CD4-positive, alpha-beta memory T cell (primary cell): ENCODE data around the gene OSBP2. TPM values are rescaled to one million over a fixed set of nuclear protein-coding genes. Genes with fewer than 3 reads are reported as not detected.

Experiments
- CTCF ChIA-PET: fragments of 350-600 bp; sonication (Branson Sonifier 250); formaldehyde crosslinking; loops from one replicate; lab custom pipeline; 2021; ENCODE audit warnings: inconsistent platforms; ENCODE audit not compliant: partially characterized antibody; lab: Charles Lee
- POLR2A ChIA-PET: fragments of 350-600 bp; sonication (Branson Sonifier 250); formaldehyde crosslinking; loops from one replicate; lab custom pipeline; 2021; ENCODE audit not compliant: partially characterized antibody; lab: Charles Lee
- DNase-seq, 5 donors: peaks; one replicate each; pipeline versions ENCODE4 v3.0.0 to v3.0.0-alpha.2; 2020 to 2022; ENCODE audit warnings: mixed read lengths in 1 of 5
- H3K27ac ChIP-seq: one replicate; pipeline ENCODE4 v1.7.0; 2013; ENCODE audit warnings: low read depth, low read length
- H3K27me3 ChIP-seq: 2 replicates; pipeline ENCODE4 v1.7.0; 2013; ENCODE audit warnings: mild to moderate bottlenecking, low read length, moderate library complexity; ENCODE audit not compliant: insufficient read depth
- H3K36me3 ChIP-seq: 2 replicates; pipeline ENCODE4 v1.7.0; 2013; ENCODE audit warnings: mild to moderate bottlenecking, low read length, moderate library complexity; ENCODE audit not compliant: insufficient read depth
- H3K4me1 ChIP-seq: 2 replicates; pipeline ENCODE4 v1.7.0; 2013; ENCODE audit warnings: mild to moderate bottlenecking, low read length, moderate library complexity; ENCODE audit not compliant: insufficient read depth
- H3K4me3 ChIP-seq, 2 donors: one replicate each; pipeline ENCODE4 v1.7.0; 2013; ENCODE audit warnings: low read length in 2 of 2, mild to moderate bottlenecking in 1 of 2
- H3K9me3 ChIP-seq, 2 donors: one replicate each; pipeline ENCODE4 v1.7.0; 2013; ENCODE audit warnings: low read length in 2 of 2, control low read depth in 1 of 2; ENCODE audit not compliant: control insufficient read depth in 1 of 2
- H3K27ac Mint-ChIP-seq, 7 donors: one replicate each; pipeline ENCODE4 v1.8.0; 2020 to 2021; ENCODE audit warnings: mixed read lengths in 7 of 7, mild to moderate bottlenecking in 6 of 7, inconsistent platforms in 3 of 7, moderate library complexity in 3 of 7
- H3K27me3 Mint-ChIP-seq, 2 donors: one replicate each; pipeline ENCODE4 v1.8.0; 2020 to 2021; ENCODE audit warnings: mixed read lengths in 2 of 2
- H3K36me3 Mint-ChIP-seq, 2 donors: one replicate each; pipeline ENCODE4 v1.8.0; 2020 to 2021; ENCODE audit warnings: mixed read lengths in 2 of 2, inconsistent platforms in 1 of 2, mild to moderate bottlenecking in 1 of 2
- H3K4me1 Mint-ChIP-seq, 4 donors: one replicate each; pipeline ENCODE4 v1.8.0; 2020 to 2021; ENCODE audit warnings: mixed read lengths in 4 of 4, mild to moderate bottlenecking in 1 of 4
- H3K4me3 Mint-ChIP-seq, 8 donors: one replicate each; pipeline ENCODE4 v1.8.0; 2020 to 2021; ENCODE audit warnings: mixed read lengths in 8 of 8, mild to moderate bottlenecking in 7 of 8, moderate library complexity in 6 of 8, inconsistent platforms in 3 of 8
- H3K9me3 Mint-ChIP-seq, 8 donors: one replicate each; pipeline ENCODE4 v1.8.0; 2020 to 2021; ENCODE audit warnings: mixed read lengths in 8 of 8, mild to moderate bottlenecking in 5 of 8, inconsistent platforms in 3 of 8, moderate library complexity in 1 of 8
- intact Hi-C: fragments of 100-400 bp; cut with micrococcal nuclease; formaldehyde crosslinking; loops from one replicate; pipeline ENCODE4 v1.15.1; 2023
- polyA plus RNA-seq, 2 donors: library from polyadenylated mRNA; unstranded; fragments of 300-500 nt; fragmentation: Illumina TruSeq; gene quantifications; one replicate each; pipeline ENCODE4 v1.2.3, GENCODE V29; 2021
- total RNA-seq, 2 experiments: library from RNA; stranded (reverse); gene quantifications; one replicate each; pipeline ENCODE4 v1.2.3, GENCODE V29; 2021

OSBP2 gene
- total and polyA plus RNA-seq, 4 experiments from 2014 or later, result 0.39 to 1.3 (median 0.74) TPM

DNA sequence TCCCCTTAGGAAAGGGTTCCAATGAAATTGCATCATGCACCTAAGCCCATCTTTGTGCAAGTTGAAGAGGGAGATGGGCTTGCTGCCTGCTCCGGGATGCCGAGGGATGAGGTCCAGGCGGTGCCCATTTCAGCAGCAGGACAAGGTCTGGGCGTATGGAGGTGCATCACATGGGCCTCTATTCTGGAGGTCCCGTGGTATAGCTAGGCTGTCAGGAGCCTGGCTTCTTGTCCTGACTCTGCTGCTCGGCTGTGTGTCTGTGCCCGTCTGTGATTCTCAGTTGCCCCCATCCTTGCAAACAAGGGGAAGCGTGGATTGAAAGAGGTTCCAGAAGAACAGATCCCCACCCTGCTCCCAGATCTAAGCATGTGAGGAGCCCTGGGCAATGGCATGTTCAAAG lies 130.0 kb downstream of the OSBP2 start:
- Mint-ChIP-seq H3K4me3 (no peak overlapping the region), H3K4me1 (peaks cover 1 to 16% (median 5%) of the 10 kb centered on the region in 4 donors), H3K27ac (no peak overlapping the region), H3K9me3 (no peaks in the 10 kb centered on the region), H3K27me3 (peaks cover 33 to 41% of the 10 kb centered on the region in 2 donors), H3K36me3 (no peaks in the 10 kb centered on the region)
- H3K36me3 ChIP-seq, result no peaks in the 10 kb centered on the region
- ChIA-PET CTCF (no interaction called here), POLR2A (no interaction called here)
- peaks cover 9% of the 10 kb centered on the region for H3K4me1 ChIP-seq
- intact Hi-C loops, result no loop called here
- H3K9me3 ChIP-seq, result no peaks in the 10 kb centered on the region
- H3K27me3 ChIP-seq, result peaks cover 11% of the 10 kb centered on the region
- no peak overlapping the region for H3K27ac ChIP-seq
- DNase-seq, result no peak
- H3K4me3 ChIP-seq, result no peak overlapping the region

DNA sequence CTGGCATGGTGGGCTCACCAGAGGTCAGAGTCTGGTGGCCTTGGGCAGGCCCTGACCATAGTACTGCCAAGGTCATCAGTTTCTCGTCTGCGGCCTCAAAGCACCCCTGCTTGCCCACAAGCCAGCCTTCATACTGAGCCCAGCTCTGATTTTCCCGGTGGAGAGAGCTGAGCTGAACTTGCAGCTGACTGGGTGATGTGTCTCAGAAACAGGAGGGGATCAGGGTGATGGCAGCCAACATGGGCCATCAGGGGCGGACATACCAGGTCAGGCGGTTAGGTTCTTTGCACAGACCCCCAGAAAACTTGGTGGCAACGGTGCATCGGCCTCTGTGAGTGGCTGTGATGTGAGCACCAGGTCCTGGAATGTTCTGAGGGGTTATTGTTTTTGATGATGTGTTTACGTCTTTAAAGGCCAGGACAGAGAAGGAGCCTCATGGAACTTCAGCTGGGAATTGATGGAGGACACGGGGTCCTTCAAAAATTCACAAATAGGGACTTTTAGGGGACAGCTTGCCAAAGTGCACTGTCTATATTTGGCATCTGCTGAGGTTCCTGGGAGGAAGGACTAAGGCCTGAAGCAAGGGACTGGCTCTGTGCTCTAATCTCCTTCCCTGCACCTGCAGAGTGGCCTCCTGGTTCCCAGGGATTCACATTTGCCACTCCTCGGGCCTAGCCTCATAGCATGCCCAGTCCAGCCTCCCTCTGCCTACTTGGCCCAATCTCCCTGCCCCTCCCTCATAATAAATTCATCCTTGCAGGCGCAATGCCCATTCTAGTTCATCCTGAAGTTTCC lies 131.2 kb downstream of the OSBP2 start:
- intact Hi-C loops, result no loop called here
- peaks cover 27 to 37% of the 10 kb centered on the region in 2 donors for H3K27me3 Mint-ChIP-seq

DNA sequence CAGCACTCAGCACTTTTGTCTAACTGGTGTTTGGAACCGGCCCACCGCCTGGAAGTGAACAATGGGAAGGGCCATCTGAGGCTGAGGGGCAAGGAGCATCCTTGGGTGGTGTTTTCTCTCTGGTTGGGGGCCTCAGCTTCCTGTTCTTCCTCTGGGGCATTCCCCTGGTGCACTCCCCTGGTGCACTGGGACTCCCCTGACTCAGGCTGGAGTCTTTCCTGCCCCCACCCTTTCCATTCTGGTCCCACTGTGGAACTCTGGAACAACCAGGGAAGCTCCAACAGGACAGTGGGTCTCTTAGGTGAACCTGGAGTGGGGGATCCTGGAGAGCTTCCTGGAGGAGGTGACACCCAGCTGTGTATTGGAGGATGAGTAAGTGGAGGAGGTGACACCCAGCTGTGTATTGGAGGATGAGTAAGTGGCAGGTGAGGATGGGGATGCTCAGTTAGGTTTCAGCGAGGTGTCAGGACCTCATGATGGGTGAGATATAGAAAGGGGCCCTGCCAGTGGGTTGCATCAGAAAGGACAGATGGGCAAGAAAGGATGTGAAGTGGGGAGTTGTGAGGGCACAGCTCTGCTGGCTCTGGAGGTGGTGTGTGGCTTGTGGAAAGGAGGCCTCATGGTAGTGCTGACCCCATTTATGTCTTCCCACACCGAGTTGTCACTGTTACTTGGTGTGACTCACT lies 132.1 kb downstream of the OSBP2 start:
- Histone ChIP-seq H3K4me3 (no peak overlapping the region), H3K27ac (no peak overlapping the region), H3K36me3 (no peaks in the 10 kb centered on the region), H3K9me3 (no peaks in the 10 kb centered on the region), H3K4me1 (peaks cover 9% of the 10 kb centered on the region), H3K27me3 (peaks cover 6% of the 10 kb centered on the region)
- Mint-ChIP-seq H3K9me3 (no peaks in the 10 kb centered on the region), H3K4me3 (no peak overlapping the region), H3K36me3 (no peaks in the 10 kb centered on the region), H3K4me1 (peaks cover 1 to 10% (median 5%) of the 10 kb centered on the region in 4 donors), H3K27ac (no peak overlapping the region), H3K27me3 (peaks cover 18 to 32% of the 10 kb centered on the region in 2 donors)
- DNase-seq, result no peak
- POLR2A ChIA-PET, result no interaction called here
- intact Hi-C loops, result no loop called here
- CTCF ChIA-PET, result no interaction called here

More for the DNA sequence above, 131.2 kb downstream of the OSBP2 start:
- peaks cover 11% of the 10 kb centered on the region for H3K27me3 ChIP-seq
- peaks cover 1 to 16% (median 5%) of the 10 kb centered on the region in 4 donors for H3K4me1 Mint-ChIP-seq
- no peaks in the 10 kb centered on the region for H3K36me3 Mint-ChIP-seq
- H3K4me3 ChIP-seq, result no peak overlapping the region
- H3K27ac Mint-ChIP-seq, result peak overlapping the region in 1 of 7 donors; percentile 2
- CTCF ChIA-PET, result no interaction called here
- POLR2A ChIA-PET, result no interaction called here
- H3K27ac ChIP-seq, result no peak overlapping the region
- H3K9me3 ChIP-seq, result no peaks in the 10 kb centered on the region
- H3K4me1 ChIP-seq, result peaks cover 9% of the 10 kb centered on the region
- no peak for DNase-seq
- H3K36me3 ChIP-seq, result no peaks in the 10 kb centered on the region
- H3K4me3 Mint-ChIP-seq, result no peak overlapping the region
- no peaks in the 10 kb centered on the region for H3K9me3 Mint-ChIP-seq

DNA sequence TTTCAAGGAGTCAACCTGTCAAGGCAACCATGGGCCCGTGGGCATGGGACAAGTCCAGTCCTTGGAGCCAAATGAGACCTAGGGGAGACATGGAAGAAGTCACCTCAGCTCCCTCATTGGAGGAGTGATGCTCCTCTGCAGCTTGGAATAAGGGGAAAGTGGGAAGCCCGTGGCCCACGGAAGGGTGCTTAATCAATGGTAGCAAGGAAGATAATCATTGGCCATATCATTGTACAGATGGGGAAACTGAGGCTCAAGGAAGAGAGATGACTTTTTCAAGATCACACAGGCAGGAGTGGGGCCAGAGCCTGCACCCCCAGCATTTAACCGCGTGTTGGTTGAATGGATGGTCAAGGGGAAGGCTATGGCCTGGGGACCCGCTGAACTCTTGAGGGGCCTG lies 133.0 kb downstream of the OSBP2 start:
- Histone ChIP-seq H3K27me3 (peaks cover 6% of the 10 kb centered on the region), H3K36me3 (no peaks in the 10 kb centered on the region), H3K4me3 (no peak overlapping the region), H3K27ac (no peak overlapping the region), H3K4me1 (peaks cover 4% of the 10 kb centered on the region), H3K9me3 (no peaks in the 10 kb centered on the region)
- CTCF ChIA-PET, result no interaction called here
- Mint-ChIP-seq H3K27ac (no peak overlapping the region), H3K36me3 (no peaks in the 10 kb centered on the region), H3K9me3 (no peaks in the 10 kb centered on the region), H3K4me3 (no peak overlapping the region), H3K4me1 (peaks cover 1 to 7% (median 5%) of the 10 kb centered on the region in 4 donors), H3K27me3 (peaks cover 18 to 32% of the 10 kb centered on the region in 2 donors)
- POLR2A ChIA-PET, result no interaction called here
- intact Hi-C loops, result no loop called here
- DNase-seq, result no peak

DNA sequence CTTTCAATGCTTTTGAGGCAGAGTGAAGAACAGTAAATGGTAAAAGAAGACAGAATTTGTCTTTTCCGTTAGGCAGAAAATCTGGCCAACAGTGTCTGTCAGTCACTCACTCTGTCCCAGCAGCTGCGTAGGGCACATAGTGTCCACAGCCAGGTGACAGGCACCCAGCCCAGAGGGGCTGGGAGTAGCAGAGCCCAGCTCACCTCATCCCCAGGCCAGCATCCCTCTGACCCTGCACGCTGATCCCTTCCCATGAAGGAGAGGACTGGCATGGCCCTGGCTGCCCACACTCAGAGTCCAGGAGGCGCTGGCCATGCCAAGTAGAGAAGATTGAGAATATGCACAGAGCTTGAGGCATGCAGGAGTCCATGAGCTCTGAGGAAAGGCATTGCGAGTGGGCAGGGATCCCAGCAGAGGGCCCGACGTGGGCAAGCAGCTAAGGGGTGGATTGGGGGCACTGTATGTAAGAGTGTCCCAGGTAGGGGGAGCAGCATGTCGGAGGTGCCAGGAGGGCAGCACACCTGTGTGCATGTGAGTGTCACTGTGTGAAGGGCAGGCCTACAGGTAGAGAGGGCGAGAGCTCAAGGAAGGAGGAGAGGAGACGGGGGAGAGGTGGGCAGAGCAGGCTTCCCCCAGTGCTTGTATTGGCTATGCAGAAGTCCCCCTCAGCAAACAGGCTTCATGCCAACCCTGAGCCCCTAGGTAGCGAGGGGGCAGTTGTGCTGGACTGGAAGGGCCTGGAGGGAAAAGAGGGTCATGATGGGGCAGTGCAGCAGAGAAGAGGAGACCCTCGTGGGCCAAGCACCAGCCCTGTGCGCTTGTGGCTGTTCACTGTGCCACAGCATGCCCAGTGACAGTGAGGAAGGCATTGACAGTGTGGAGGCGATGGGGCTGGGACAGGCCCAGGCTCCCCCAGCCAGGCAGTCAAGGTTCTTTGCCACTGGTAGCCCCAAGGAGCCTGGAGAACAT lies 133.8 kb downstream of the OSBP2 start:
- H3K4me1 ChIP-seq, result no peaks in the 10 kb centered on the region
- no peaks in the 10 kb centered on the region for H3K9me3 ChIP-seq
- H3K36me3 ChIP-seq, result no peaks in the 10 kb centered on the region
- peaks cover under 1% of the 10 kb centered on the region for H3K27me3 ChIP-seq
- POLR2A ChIA-PET, result no interaction called here
- no peak for DNase-seq
- no peak overlapping the region for H3K4me3 Mint-ChIP-seq
- intact Hi-C loops, result no loop called here
- no peak overlapping the region for H3K4me3 ChIP-seq
- CTCF ChIA-PET, result no interaction called here
- H3K4me1 Mint-ChIP-seq, result peaks cover 0 to 2% (median under 1%) of the 10 kb centered on the region in 4 donors
- H3K27me3 Mint-ChIP-seq, result peaks cover 13 to 27% of the 10 kb centered on the region in 2 donors
- H3K9me3 Mint-ChIP-seq, result no peaks in the 10 kb centered on the region
- H3K36me3 Mint-ChIP-seq, result no peaks in the 10 kb centered on the region
- H3K27ac Mint-ChIP-seq, result no peak overlapping the region
- H3K27ac ChIP-seq, result no peak overlapping the region

DNA sequence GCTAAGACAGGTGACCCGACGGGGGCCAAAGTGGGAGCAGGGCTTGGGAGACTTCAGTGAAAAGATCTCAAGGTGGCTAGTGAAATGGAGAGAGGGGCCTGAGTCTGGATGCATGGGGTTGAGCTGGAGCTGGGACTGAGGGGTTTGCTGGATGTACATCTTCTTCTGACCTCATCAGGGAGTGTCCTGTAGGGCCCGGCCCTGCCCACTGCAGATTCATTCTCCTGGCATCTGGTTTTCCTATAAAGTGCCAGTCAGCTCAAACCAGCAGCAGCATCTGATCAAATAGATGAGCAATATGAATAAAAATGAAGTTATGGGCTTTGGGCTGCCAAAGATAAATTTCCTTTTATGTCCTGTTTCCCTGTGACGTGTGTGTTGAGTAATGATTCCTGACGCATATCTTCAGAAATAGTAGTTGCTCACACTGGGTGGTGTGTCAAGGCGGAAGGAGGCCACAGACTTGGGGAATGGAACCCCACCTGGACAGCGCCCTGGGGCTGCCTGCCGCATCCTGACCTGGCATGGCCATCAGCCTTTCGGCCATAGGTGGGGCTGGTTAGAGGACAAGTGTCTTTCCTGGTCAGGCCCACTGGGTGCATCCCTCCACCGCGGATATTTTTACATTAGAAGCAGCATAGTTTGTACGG lies 135.4 kb downstream of the OSBP2 start:
- Mint-ChIP-seq H3K4me1 (no peaks in the 10 kb centered on the region), H3K4me3 (no peak overlapping the region), H3K27me3 (peaks cover 5 to 15% of the 10 kb centered on the region in 2 donors), H3K27ac (no peak overlapping the region), H3K9me3 (no peaks in the 10 kb centered on the region), H3K36me3 (no peaks in the 10 kb centered on the region)
- no peak for DNase-seq
- Histone ChIP-seq H3K9me3 (no peaks in the 10 kb centered on the region), H3K27ac (no peak overlapping the region), H3K36me3 (no peaks in the 10 kb centered on the region), H3K27me3 (no peaks in the 10 kb centered on the region), H3K4me3 (no peak overlapping the region), H3K4me1 (no peaks in the 10 kb centered on the region)
- intact Hi-C loops, result no loop called here
- ChIA-PET CTCF (no interaction called here), POLR2A (no interaction called here)
